ENCODE measurements around the gene MTA3.

DNA sequence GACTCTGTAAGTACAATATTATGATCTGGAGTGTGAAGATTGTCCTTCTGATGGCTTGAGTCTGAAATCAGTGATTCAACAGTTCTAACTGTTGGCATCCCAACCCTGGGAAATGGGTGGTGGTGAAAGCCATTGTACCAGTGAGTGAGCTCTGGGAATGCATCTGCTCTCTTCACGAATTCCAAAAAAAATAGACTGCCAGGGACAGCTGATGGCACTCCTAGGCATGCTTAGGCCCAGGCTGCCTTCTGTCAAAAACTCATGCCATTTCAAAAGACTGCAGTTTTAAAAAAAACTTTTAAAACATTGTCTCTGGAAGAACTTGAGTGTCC, 175.2 kb downstream of the MTA3 start:
- TF ChIP-seq, protein P1, sequence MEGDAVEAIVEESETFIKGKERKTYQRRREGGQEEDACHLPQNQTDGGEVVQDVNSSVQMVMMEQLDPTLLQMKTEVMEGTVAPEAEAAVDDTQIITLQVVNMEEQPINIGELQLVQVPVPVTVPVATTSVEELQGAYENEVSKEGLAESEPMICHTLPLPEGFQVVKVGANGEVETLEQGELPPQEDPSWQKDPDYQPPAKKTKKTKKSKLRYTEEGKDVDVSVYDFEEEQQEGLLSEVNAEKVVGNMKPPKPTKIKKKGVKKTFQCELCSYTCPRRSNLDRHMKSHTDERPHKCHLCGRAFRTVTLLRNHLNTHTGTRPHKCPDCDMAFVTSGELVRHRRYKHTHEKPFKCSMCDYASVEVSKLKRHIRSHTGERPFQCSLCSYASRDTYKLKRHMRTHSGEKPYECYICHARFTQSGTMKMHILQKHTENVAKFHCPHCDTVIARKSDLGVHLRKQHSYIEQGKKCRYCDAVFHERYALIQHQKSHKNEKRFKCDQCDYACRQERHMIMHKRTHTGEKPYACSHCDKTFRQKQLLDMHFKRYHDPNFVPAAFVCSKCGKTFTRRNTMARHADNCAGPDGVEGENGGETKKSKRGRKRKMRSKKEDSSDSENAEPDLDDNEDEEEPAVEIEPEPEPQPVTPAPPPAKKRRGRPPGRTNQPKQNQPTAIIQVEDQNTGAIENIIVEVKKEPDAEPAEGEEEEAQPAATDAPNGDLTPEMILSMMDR (IDR thresholded peaks at IDR 0.05) = no peak
- TF ChIP-seq POLR2A (IDR thresholded peaks at IDR 0.05) = no peak

Measured in breast epithelium (tissue), 3 donors.